H1 (cell line): Measurements from ENCODE around the gene AVPR1A. TPM values are rescaled to one million over a fixed set of nuclear protein-coding genes. Genes with fewer than 3 reads are reported as not detected.

Experiments used
- CTCF ChIA-PET: fragments of 300-600 bp; sonication (Branson Sonifier 250); formaldehyde crosslinking; loops from one replicate; lab custom pipeline; 2021; ENCODE audit not compliant: partially characterized antibody; lab: Charles Lee
- POLR2A ChIA-PET: fragments of 300-600 bp; sonication (Branson Sonifier 250); formaldehyde crosslinking; loops from one replicate; lab custom pipeline; 2021; ENCODE audit warnings: inconsistent platforms; ENCODE audit not compliant: partially characterized antibody; lab: Charles Lee
- DNase-seq, 2 experiments: peaks; one replicate each; pipeline versions ENCODE4 v3.0.0 to v3.0.0-alpha.2; 2010 to 2022; ENCODE audit warnings: low spot score in 2 of 2, low read depth in 1 of 2, mixed read lengths in 1 of 2
- FAIRE-seq: peaks from 2 replicates; lab custom pipeline; 2011; peaks lifted over from hg19 to GRCh38; lab: Jason Lieb, UNC
- H2AFZ ChIP-seq: 2 replicates; pipeline ENCODE4 v1.8.1; 2012; ENCODE audit warnings: low read length, inconsistent platforms
- H2AK5ac ChIP-seq: 2 replicates; pipeline ENCODE4 v1.6.1; 2013; ENCODE audit warnings: low read depth, low read length
- H2BK120ac ChIP-seq: replicated peaks from 2 replicates; pipeline ENCODE3; 2013; ENCODE audit warnings: low read depth, low read length, inconsistent platforms
- H2BK12ac ChIP-seq: 2 replicates; pipeline ENCODE4 v1.6.1; 2013; ENCODE audit warnings: low read depth, low read length
- H2BK15ac ChIP-seq: 2 replicates; pipeline ENCODE4 v1.6.1; 2013; ENCODE audit warnings: low read length
- H2BK20ac ChIP-seq: 2 replicates; pipeline ENCODE4 v1.6.1; 2013; ENCODE audit warnings: low read length
- H2BK5ac ChIP-seq: 2 replicates; pipeline ENCODE4 v1.6.1; 2013; ENCODE audit warnings: low read depth, low read length
- H3K14ac ChIP-seq: 2 replicates; pipeline ENCODE4 v1.6.1; 2013; ENCODE audit warnings: inconsistent platforms; ENCODE audit not compliant: insufficient read length
- H3K18ac ChIP-seq: 2 replicates; pipeline ENCODE4 v1.6.1; 2013; ENCODE audit warnings: low read length; ENCODE audit errors: extremely low read depth
- H3K23ac ChIP-seq: 2 replicates; pipeline ENCODE4 v1.6.1; 2013; ENCODE audit warnings: inconsistent platforms; ENCODE audit not compliant: insufficient read length
- H3K23me2 ChIP-seq: 2 replicates; pipeline ENCODE4 v1.6.1; 2013; ENCODE audit warnings: low read depth, low read length
- H3K27ac ChIP-seq: 2 replicates; pipeline ENCODE4 v1.6.1; 2011; ENCODE audit warnings: low read depth, low read length, inconsistent platforms
- H3K27me3 ChIP-seq, 4 experiments: replicated peaks in 1 of 4; 1 replicate in 1 of 4; 2 replicates in 3 of 4; pipeline versions ENCODE4 v1.6.1 to v1.8.1; 2011 to 2013; ENCODE audit warnings: low read length in 3 of 4, mild to moderate bottlenecking in 3 of 4, inconsistent platforms in 2 of 4, mixed read lengths in 2 of 4, moderate library complexity in 1 of 4; ENCODE audit not compliant: control insufficient read depth in 3 of 4, insufficient read depth in 3 of 4; ENCODE audit errors: extremely low read depth in 1 of 4
- H3K36me3 ChIP-seq, 4 experiments: 2 replicates each; pipeline versions ENCODE4 v1.6.1 to v1.8.1; 2011 to 2013; ENCODE audit warnings: mild to moderate bottlenecking in 4 of 4, low read length in 3 of 4, moderate library complexity in 2 of 4, control low read depth in 1 of 4, inconsistent platforms in 1 of 4; ENCODE audit not compliant: insufficient read depth in 4 of 4, control insufficient read depth in 2 of 4
- H3K4ac ChIP-seq: replicated peaks from 2 replicates; pipeline ENCODE3; 2013; ENCODE audit warnings: low read length, low read depth, mixed read lengths, inconsistent platforms; ENCODE audit not compliant: insufficient read length
- H3K4me1 ChIP-seq, 4 experiments: replicated peaks in 1 of 4; 1 replicate in 1 of 4; 2 replicates in 3 of 4; pipeline versions ENCODE4 v1.6.1 to v1.8.1; 2011 to 2013; ENCODE audit warnings: low read length in 3 of 4, inconsistent platforms in 2 of 4, mixed read lengths in 1 of 4; ENCODE audit not compliant: insufficient read depth in 4 of 4, control insufficient read depth in 3 of 4
- H3K4me2 ChIP-seq, 2 experiments: 2 replicates each; pipeline versions ENCODE4 v1.6.1 to v1.8.1; 2011 to 2013; ENCODE audit warnings: low read depth in 2 of 2, low read length in 2 of 2, control low read depth in 1 of 2, inconsistent platforms in 1 of 2, mild to moderate bottlenecking in 1 of 2; ENCODE audit not compliant: insufficient read depth in 1 of 2
- H3K4me3 ChIP-seq, 4 experiments: fragments of 200-600, 300-600 bp in 1 of 4; sonication (generic), shearing (Covaris generic), sonication (Bioruptor Twin) in 1 of 4; 2 replicates each; pipeline versions ENCODE4 v1.5.1 to v1.8.1; 2011 to 2016; ENCODE audit warnings: low read length in 4 of 4, low read depth in 3 of 4, control low read depth in 2 of 4, inconsistent platforms in 2 of 4, mild to moderate bottlenecking in 2 of 4, mixed read lengths in 1 of 4, moderate library complexity in 1 of 4; ENCODE audit not compliant: insufficient read depth in 2 of 4; ENCODE audit errors: extremely low read depth in 1 of 4
- H3K56ac ChIP-seq: replicated peaks from 2 replicates; pipeline ENCODE3; 2013; ENCODE audit warnings: low read depth, mild to moderate bottlenecking, mixed read lengths, low read length, inconsistent platforms; ENCODE audit not compliant: insufficient read length
- H3K79me1 ChIP-seq: 2 replicates; pipeline ENCODE4 v1.6.1; 2013; ENCODE audit warnings: low read depth, low read length, control low read depth
- H3K79me2 ChIP-seq, 2 experiments: 2 replicates each; pipeline versions ENCODE4 v1.6.1 to v1.8.1; 2012 to 2013; ENCODE audit warnings: low read length in 2 of 2, mild to moderate bottlenecking in 2 of 2, inconsistent platforms in 1 of 2; ENCODE audit not compliant: insufficient read depth in 2 of 2, control insufficient read depth in 1 of 2
- H3K9ac ChIP-seq, 4 experiments: replicated peaks in 1 of 4; 1 replicate in 1 of 4; 2 replicates in 3 of 4; pipeline versions ENCODE4 v1.6.1 to v1.8.1; 2011 to 2013; ENCODE audit warnings: low read depth in 3 of 4, low read length in 3 of 4, control low read depth in 2 of 4, mild to moderate bottlenecking in 2 of 4, moderate library complexity in 2 of 4, inconsistent platforms in 1 of 4; ENCODE audit errors: extremely low read depth in 1 of 4
- H3K9me3 ChIP-seq, 2 experiments: 2 replicates each; pipeline versions ENCODE4 v1.6.1 to v1.8.1; 2012 to 2013; ENCODE audit warnings: mild to moderate bottlenecking in 2 of 2, moderate library complexity in 2 of 2, control low read depth in 1 of 2, inconsistent platforms in 1 of 2, low read depth in 1 of 2, low read length in 1 of 2, mixed read lengths in 1 of 2; ENCODE audit not compliant: insufficient read depth in 2 of 2
- H4K20me1 ChIP-seq, 2 experiments: replicated peaks in 1 of 2; 2 replicates each; pipeline versions ENCODE3 to v1.8.1; 2011 to 2013; ENCODE audit warnings: inconsistent platforms in 2 of 2, low read length in 2 of 2, mild to moderate bottlenecking in 1 of 2; ENCODE audit not compliant: insufficient read depth in 2 of 2, control insufficient read depth in 1 of 2
- H4K5ac ChIP-seq: 2 replicates; pipeline ENCODE4 v1.6.1; 2013; ENCODE audit warnings: low read length, low read depth, mixed read lengths, inconsistent platforms; ENCODE audit not compliant: insufficient read length
- H4K8ac ChIP-seq: 2 replicates; pipeline ENCODE4 v1.8.0; 2013; ENCODE audit warnings: mild to moderate bottlenecking, moderate library complexity, low read length, inconsistent platforms; ENCODE audit not compliant: insufficient read depth; ENCODE audit errors: extremely low read depth
- H4K91ac ChIP-seq: replicated peaks from 2 replicates; pipeline ENCODE3; 2013; ENCODE audit warnings: low read length, mixed read lengths, inconsistent platforms; ENCODE audit not compliant: insufficient read length
- BRCA1 ChIP-seq: IDR thresholded peaks from 2 replicates; pipeline ENCODE4 v1.6.1; 2012; ENCODE audit warnings: low read depth, low read length, improper control_type of control experiment
- CEBPB ChIP-seq: IDR thresholded peaks from 2 replicates; pipeline ENCODE4 v1.6.1; 2012; ENCODE audit warnings: low read depth, low read length
- CTBP2 ChIP-seq: IDR thresholded peaks from 2 replicates; pipeline ENCODE4 v1.7.0; 2011; ENCODE audit warnings: borderline replicate concordance, mild to moderate bottlenecking, moderate library complexity, mixed read lengths, low read length; ENCODE audit not compliant: insufficient read depth, insufficient read length
- NANOG ChIP-seq: IDR thresholded peaks from 2 replicates; pipeline ENCODE4 v1.6.1; 2011; ENCODE audit warnings: low read length, low read depth, mild to moderate bottlenecking, inconsistent platforms; ENCODE audit not compliant: insufficient read depth, poor library complexity, severe bottlenecking
- POLR2A ChIP-seq, 2 experiments: IDR thresholded peaks; 1 replicate in 1 of 2; 2 replicates in 1 of 2; pipeline ENCODE4 v1.6.1; 2011; ENCODE audit warnings: low read depth in 2 of 2, low read length in 2 of 2, mild to moderate bottlenecking in 2 of 2; ENCODE audit errors: control extremely low read depth in 1 of 2
- SP1 ChIP-seq: IDR thresholded peaks from 2 replicates; pipeline ENCODE4 v1.6.1; 2011; ENCODE audit warnings: low read depth, low read length
- SP4 ChIP-seq: IDR thresholded peaks from 2 replicates; pipeline ENCODE4 v1.6.1; 2012; ENCODE audit warnings: low read length, inconsistent platforms
- TAF1 ChIP-seq: IDR thresholded peaks from 2 replicates; pipeline ENCODE4 v1.6.1; 2011; ENCODE audit warnings: mild to moderate bottlenecking, low read depth, low read length
- TAF7 ChIP-seq: optimal IDR thresholded peaks from 2 replicates; pipeline ENCODE3; 2011; ENCODE audit warnings: low read depth, mild to moderate bottlenecking, inconsistent platforms, low read length, moderate library complexity, borderline replicate concordance
- TBP ChIP-seq: IDR thresholded peaks from 2 replicates; pipeline ENCODE4 v1.6.1; 2011; ENCODE audit warnings: low read depth, low read length, improper control_type of control experiment
- WGBS, 2 experiments: shearing (Covaris generic) in 1 of 2; methylation state at CpG; one replicate each; pipeline versions ENCODE4 v1.1.6 to v1.1.7; 2013 to 2015; ENCODE audit warnings: low lambda C conversion rate in 2 of 2, mixed read lengths in 2 of 2, inconsistent platforms in 1 of 2, low coverage in 1 of 2, missing lambda C conversion rate in 1 of 2; ENCODE audit not compliant: insufficient replicate concordance in 2 of 2, insufficient coverage in 1 of 2, insufficient read length in 1 of 2; ENCODE audit errors: extremely low coverage in 1 of 2, missing lambda C conversion rate in 1 of 2; 5-methylcytosine and 5-hydroxymethylcytosine counted together
- polyA plus RNA-seq, 7 experiments: library from polyadenylated mRNA; depleted of rRNA in 3 of 7; stranded (reverse) in 5 of 7; unstranded in 2 of 7; fragments of >200 nt in 5 of 7; fragments of 200-250 nt in 2 of 7; gene quantifications; 1 replicate in 5 of 7; 2 replicates in 1 of 7; 4 replicates in 1 of 7; pipeline versions ENCODE4 v1.2.1 to v1.2.3, GENCODE V29; 2011 to 2013; ENCODE audit warnings: missing spikeins in 2 of 7, mixed read lengths in 2 of 7
- total RNA-seq: library from RNA; stranded (reverse); fragmentation: NEBNext Ultra II Directional; extraction: Animal tissue kit (Norgen Biotek cat#: 25700); gene quantifications from 2 replicates; pipeline ENCODE4 v1.2.1, GENCODE V29; 2021

AVPR1A gene
- total and polyA plus RNA-seq, 2 of the 8 experiments (the other 6 are each of a cell fraction or from before 2014, with no cell fraction given), result 0.14 to 0.20 TPM

DNA sequence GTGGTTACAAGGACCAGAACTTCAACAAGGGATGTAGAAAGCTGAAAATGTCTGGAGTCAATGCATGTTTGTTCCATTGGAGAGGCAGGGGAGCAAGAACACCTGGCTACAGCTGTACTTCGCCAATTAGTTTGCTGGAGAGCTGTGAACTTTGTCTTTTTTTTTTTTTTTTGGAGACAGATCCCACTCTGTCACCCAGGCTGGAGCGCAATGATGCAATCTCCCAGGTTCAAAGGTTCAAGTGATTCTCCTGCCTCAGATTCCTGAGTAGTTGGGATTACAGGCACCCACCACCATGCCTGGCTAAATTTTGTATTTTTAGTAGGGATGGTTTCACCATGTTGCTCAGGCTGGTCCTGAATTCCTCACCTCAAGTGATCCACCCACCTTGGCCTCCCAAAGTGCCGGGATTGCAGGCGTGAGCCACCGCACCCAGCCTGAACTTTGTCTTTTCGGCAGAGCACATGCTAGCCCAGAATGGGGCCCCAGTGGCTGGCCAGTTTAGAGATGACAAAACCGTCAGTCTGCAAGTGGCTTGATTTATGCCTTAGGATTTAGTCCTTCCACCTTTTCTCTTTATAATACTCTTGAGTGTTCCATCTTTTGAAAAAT, 55.5 kb downstream of the AVPR1A start:
- no peak overlapping the region for H4K8ac ChIP-seq
- H3K23ac ChIP-seq, result no peak overlapping the region
- no peak overlapping the region for H2BK15ac ChIP-seq
- H3K79me1 ChIP-seq, result no peaks in the 10 kb centered on the region
- DNase-seq, result no peak
- no peak overlapping the region for H3K4me2 ChIP-seq
- no peak overlapping the region for H4K5ac ChIP-seq
- no peak overlapping the region for H2BK5ac ChIP-seq
- WGBS, 2 experiments, result 89% methylated on average over 6 of the region's 7 CpGs; no CpG with 5 or more reads in 1 of the 2 experiments
- no peak overlapping the region for H2AK5ac ChIP-seq
- no peaks in the 10 kb centered on the region for H3K79me2 ChIP-seq
- no peak overlapping the region for H2AFZ ChIP-seq
- no peak overlapping the region for H3K18ac ChIP-seq
- H4K20me1 ChIP-seq, result no peaks in the 10 kb centered on the region
- H3K27ac ChIP-seq, result no peak overlapping the region
- no peak overlapping the region for H4K91ac ChIP-seq
- H3K27me3 ChIP-seq, result no peaks in the 10 kb centered on the region
- FAIRE-seq, result no peak
- H3K23me2 ChIP-seq, result no peaks in the 10 kb centered on the region
- H3K56ac ChIP-seq, result no peak overlapping the region
- no peak overlapping the region for H3K4me3 ChIP-seq
- no peak overlapping the region for H3K4ac ChIP-seq
- H2BK120ac ChIP-seq, result no peak overlapping the region
- H3K4me1 ChIP-seq, result no peaks in the 10 kb centered on the region
- ChIA-PET CTCF (interaction anchor here (0.5 to 0.7 kb wide), 3 partner anchors 8 to 297 kb away, joined by 3 to 4 read pairs (median 3); no protein-coding TSS in a partner anchor), POLR2A (no interaction called here)
- no peak overlapping the region for H2BK20ac ChIP-seq
- no peak overlapping the region for H2BK12ac ChIP-seq
- no peak overlapping the region for H3K9ac ChIP-seq
- H3K9me3 ChIP-seq, result no peaks in the 10 kb centered on the region
- no peaks in the 10 kb centered on the region for H3K36me3 ChIP-seq
- H3K14ac ChIP-seq, result no peak overlapping the region
- TF ChIP-seq TAF1, result no peak
- no peak for TF ChIP-seq SP4
- no peak for TF ChIP-seq NANOG
- TF ChIP-seq BRCA1, result no peak
- no peak for TF ChIP-seq SP1
- no peak for TF ChIP-seq POLR2A (IDR thresholded peaks at IDR 0.05; ENCODE audit: control extremely low read depth in 1 of 2, low read depth in 2 of 2, low read length in 2 of 2)
- TF ChIP-seq TAF7, result no peak
- TF ChIP-seq CTBP2, result no peak
- no peak for TF ChIP-seq TBP
- no peak for TF ChIP-seq CEBPB
